HepG2 (cell line): ENCODE measurements around the gene SMC1B. TPM values are rescaled to one million over a fixed set of nuclear protein-coding genes. Genes with fewer than 3 reads are reported as not detected.

Source experiments
- BCLAF1 ChIP-seq: fragments of 450-650 bp; IDR thresholded peaks from 2 replicates; pipeline ENCODE4 v1.6.1; 2017; ENCODE audit warnings: mild to moderate bottlenecking
- CEBPB ChIP-seq: IDR thresholded peaks from 2 replicates; pipeline ENCODE4 v1.6.1; 2011; ENCODE audit warnings: low read depth, low read length, improper control_type of control experiment, borderline replicate concordance
- HOMEZ ChIP-seq: IDR thresholded peaks from 2 replicates; pipeline ENCODE4 v1.6.1; 2016; ENCODE audit warnings: low read depth
- KIAA2018 ChIP-seq: sonication (generic); formaldehyde crosslinking; IDR thresholded peaks from 2 replicates; pipeline ENCODE4 v1.5.0; 2020; ENCODE audit warnings: mild to moderate bottlenecking, missing genetic modification reagents, borderline replicate concordance
- MAX ChIP-seq: IDR thresholded peaks from 2 replicates; pipeline ENCODE4 v1.6.1; 2012; ENCODE audit warnings: inconsistent platforms
- MTA1 ChIP-seq: sonication (generic); formaldehyde crosslinking; IDR thresholded peaks from 2 replicates; pipeline ENCODE4 v1.4.0; 2020; ENCODE audit warnings: missing genetic modification reagents, mild to moderate bottlenecking, borderline replicate concordance
- PRPF4 ChIP-seq: fragments of 200-400 bp; formaldehyde crosslinking; IDR thresholded peaks from 2 replicates; pipeline ENCODE4 v1.6.1; 2016; ENCODE audit warnings: low read length, low read depth; ENCODE audit not compliant: poor library complexity, severe bottlenecking
- PTBP1 ChIP-seq: fragments of 200-400 bp; formaldehyde crosslinking; IDR thresholded peaks from 2 replicates; pipeline ENCODE4 v1.6.1; 2018; ENCODE audit warnings: low read length, low read depth; ENCODE audit not compliant: poor library complexity, severe bottlenecking
- SKI ChIP-seq: fragments of 450-650 bp; IDR thresholded peaks from one replicate; pipeline ENCODE4 v1.6.1; 2018; ENCODE audit warnings: mild to moderate bottlenecking; ENCODE audit not compliant: partially characterized antibody
- ZBTB7B ChIP-seq: sonication (generic); formaldehyde crosslinking; IDR thresholded peaks from 2 replicates; pipeline ENCODE4 v1.4.0; 2020; ENCODE audit warnings: missing genetic modification reagents
- ZFAT ChIP-seq: sonication (generic); formaldehyde crosslinking; conservative IDR thresholded peaks from 2 replicates; pipeline ENCODE4 v1.8.1; 2023; ENCODE audit warnings: missing genetic modification reagents, inconsistent platforms
- ZMYM4 ChIP-seq: sonication (generic); formaldehyde crosslinking; IDR thresholded peaks from 2 replicates; pipeline ENCODE4 v1.8.1; 2023; ENCODE audit warnings: mild to moderate bottlenecking, missing genetic modification reagents
- ZNF260 ChIP-seq: sonication (generic); formaldehyde crosslinking; IDR thresholded peaks from 2 replicates; pipeline ENCODE4 v1.4.0; 2020; ENCODE audit warnings: missing genetic modification reagents, low read depth, mild to moderate bottlenecking, borderline replicate concordance
- ZNF292 ChIP-seq: sonication (generic); formaldehyde crosslinking; IDR thresholded peaks from 2 replicates; pipeline ENCODE4 v1.8.1; 2022; ENCODE audit warnings: mild to moderate bottlenecking, low read depth, missing genetic modification reagents, borderline replicate concordance
- ZNF703 ChIP-seq: sonication (generic); formaldehyde crosslinking; IDR thresholded peaks from 2 replicates; pipeline ENCODE4 v1.5.1; 2020; ENCODE audit warnings: missing genetic modification reagents, mild to moderate bottlenecking, moderate library complexity, borderline replicate concordance
- ZZZ3 ChIP-seq: sonication (generic); formaldehyde crosslinking; IDR thresholded peaks from 2 replicates; pipeline ENCODE4 v1.4.0; 2020; ENCODE audit warnings: missing genetic modification reagents, mild to moderate bottlenecking, borderline replicate concordance
- polyA plus RNA-seq, 8 experiments: library from polyadenylated mRNA; depleted of rRNA in 3 of 8; stranded (reverse) in 7 of 8; unstranded in 1 of 8; fragments of >200 nt; fragmentation: Illumina TruSeq in 4 of 8; extraction: Trizol in 4 of 8; gene quantifications; 2 replicates each; pipeline versions ENCODE4 v1.2.1 to v1.2.3, GENCODE V29; 2011 to 2016; ENCODE audit warnings: low read depth in 4 of 8, missing spikeins in 1 of 8, mixed read lengths in 1 of 8; ENCODE audit not compliant: insufficient read depth in 1 of 8
- total RNA-seq, 5 experiments: library from RNA; depleted of rRNA; stranded (reverse); fragments of >200 nt; fragmentation: Illumina TruSeq; extraction: Trizol; gene quantifications; 2 replicates each; pipeline ENCODE4 v1.2.3, GENCODE V29; 2016; ENCODE audit warnings: low read depth in 1 of 5

SMC1B gene
- total and polyA plus RNA-seq, 2 of the 13 experiments (the other 11 are each of a cell fraction or from before 2014, with no cell fraction given): not detected

GRCh38 chr22:45309422-45310227, 103.8 kb downstream of the SMC1B start, which contains the start of gene FAM118A (continued):
- no peak for TF ChIP-seq ZNF260 (CRISPR knock-in tag)
- no peak for TF ChIP-seq HOMEZ (CRISPR knock-in tag)
- TF ChIP-seq ZNF292 (CRISPR knock-in tag): no peak
- no peak for TF ChIP-seq ZNF703 (CRISPR knock-in tag)
- no peak for TF ChIP-seq MTA1 (CRISPR knock-in tag)
- no peak for TF ChIP-seq ZFAT (CRISPR knock-in tag)
- TF ChIP-seq ZMYM4 (CRISPR knock-in tag): peak; percentile 55
- TF ChIP-seq SKI: no peak
- no peak for TF ChIP-seq PTBP1
- no peak for TF ChIP-seq CEBPB
- no peak for TF ChIP-seq BCLAF1
- no peak for TF ChIP-seq PRPF4
- no peak for TF ChIP-seq ZZZ3 (CRISPR knock-in tag)
- TF ChIP-seq ZBTB7B (CRISPR knock-in tag): peak; percentile 62
- TF ChIP-seq KIAA2018 (CRISPR knock-in tag): no peak
- peak; percentile 82; the same call in 1 of the 2 replicates for TF ChIP-seq MAX
